ENCODE data around the gene ZFX. TPM values are rescaled to one million over a fixed set of nuclear protein-coding genes. Genes with fewer than 3 reads are reported as not detected.

Gene ZFX
- total RNA-seq, 1 experiment from 2014 or later = 43.3 TPM

DNA sequence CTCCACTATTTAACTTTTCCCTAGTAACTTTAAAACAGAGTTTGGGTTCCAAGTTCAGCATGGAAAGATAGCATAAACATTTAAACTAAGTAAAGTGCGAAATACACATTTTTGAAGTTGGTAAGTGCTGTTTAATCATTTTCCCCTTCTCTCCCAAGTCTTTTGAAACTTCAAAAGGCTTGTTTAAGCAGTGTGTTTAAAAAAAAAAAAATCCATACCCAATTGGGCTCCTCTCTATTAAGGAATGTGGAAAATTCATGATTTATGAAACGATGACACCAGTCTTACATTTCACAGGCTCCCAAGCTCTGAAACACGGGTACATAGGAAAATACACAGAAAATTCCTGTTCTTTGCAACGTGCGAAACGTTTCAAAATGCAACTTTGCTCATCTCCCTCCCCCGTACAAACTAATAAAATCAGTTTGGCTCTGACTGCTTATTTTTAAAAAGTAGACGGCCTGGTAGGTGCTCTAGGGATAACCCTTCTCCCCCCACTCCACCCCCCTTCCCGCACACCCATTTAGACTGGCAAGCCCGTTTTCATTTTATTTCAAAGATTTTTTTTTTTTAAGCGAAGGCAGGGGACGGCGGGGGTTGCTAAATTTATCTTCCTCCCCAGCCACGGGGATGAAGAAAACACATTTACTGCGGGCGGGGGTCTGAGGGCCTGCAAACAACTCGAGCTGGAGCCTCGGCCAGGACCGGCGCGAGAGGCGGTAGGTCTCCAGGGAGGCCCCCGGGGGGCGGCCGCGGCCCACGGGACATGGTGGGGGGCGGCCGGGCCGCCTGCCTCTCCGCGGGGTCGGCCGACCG, 786 bp upstream of the ZFX start:
- peaks cover 48% of the 10 kb centered on the region for H3K36me3 Mint-ChIP-seq (ENCODE audit: insufficient read depth, unreplicated experiment)
- intact Hi-C loops (cut with micrococcal nuclease; ENCODE audit: unreplicated experiment) = loop anchor here (1.0 kb wide), 1 partner anchor 66 kb away; no protein-coding TSS in a partner anchor
- CTCF ChIA-PET = no interaction called here
- TSS peak; percentile 81 for BruUV-seq (replicated peaks)
- H3K27me3 Mint-ChIP-seq (ENCODE audit: unreplicated experiment) = no peaks in the 10 kb centered on the region
- H3K4me3 Mint-ChIP-seq (ENCODE audit: low read depth, unreplicated experiment) = peak overlapping the region; percentile 56
- peaks cover 54% of the 10 kb centered on the region for H3K4me1 Mint-ChIP-seq (ENCODE audit: low read depth, unreplicated experiment)
- TF ChIP-seq, protein P1, sequence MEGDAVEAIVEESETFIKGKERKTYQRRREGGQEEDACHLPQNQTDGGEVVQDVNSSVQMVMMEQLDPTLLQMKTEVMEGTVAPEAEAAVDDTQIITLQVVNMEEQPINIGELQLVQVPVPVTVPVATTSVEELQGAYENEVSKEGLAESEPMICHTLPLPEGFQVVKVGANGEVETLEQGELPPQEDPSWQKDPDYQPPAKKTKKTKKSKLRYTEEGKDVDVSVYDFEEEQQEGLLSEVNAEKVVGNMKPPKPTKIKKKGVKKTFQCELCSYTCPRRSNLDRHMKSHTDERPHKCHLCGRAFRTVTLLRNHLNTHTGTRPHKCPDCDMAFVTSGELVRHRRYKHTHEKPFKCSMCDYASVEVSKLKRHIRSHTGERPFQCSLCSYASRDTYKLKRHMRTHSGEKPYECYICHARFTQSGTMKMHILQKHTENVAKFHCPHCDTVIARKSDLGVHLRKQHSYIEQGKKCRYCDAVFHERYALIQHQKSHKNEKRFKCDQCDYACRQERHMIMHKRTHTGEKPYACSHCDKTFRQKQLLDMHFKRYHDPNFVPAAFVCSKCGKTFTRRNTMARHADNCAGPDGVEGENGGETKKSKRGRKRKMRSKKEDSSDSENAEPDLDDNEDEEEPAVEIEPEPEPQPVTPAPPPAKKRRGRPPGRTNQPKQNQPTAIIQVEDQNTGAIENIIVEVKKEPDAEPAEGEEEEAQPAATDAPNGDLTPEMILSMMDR (IDR thresholded peaks at IDR 0.05; ENCODE audit: unreplicated experiment) = no peak
- peak overlapping the region; percentile 42 for H3K27ac Mint-ChIP-seq (ENCODE audit: unreplicated experiment)
- no peak for DNase-seq
- H3K9me3 Mint-ChIP-seq (ENCODE audit: low read depth, unreplicated experiment) = no peaks in the 10 kb centered on the region

DNA sequence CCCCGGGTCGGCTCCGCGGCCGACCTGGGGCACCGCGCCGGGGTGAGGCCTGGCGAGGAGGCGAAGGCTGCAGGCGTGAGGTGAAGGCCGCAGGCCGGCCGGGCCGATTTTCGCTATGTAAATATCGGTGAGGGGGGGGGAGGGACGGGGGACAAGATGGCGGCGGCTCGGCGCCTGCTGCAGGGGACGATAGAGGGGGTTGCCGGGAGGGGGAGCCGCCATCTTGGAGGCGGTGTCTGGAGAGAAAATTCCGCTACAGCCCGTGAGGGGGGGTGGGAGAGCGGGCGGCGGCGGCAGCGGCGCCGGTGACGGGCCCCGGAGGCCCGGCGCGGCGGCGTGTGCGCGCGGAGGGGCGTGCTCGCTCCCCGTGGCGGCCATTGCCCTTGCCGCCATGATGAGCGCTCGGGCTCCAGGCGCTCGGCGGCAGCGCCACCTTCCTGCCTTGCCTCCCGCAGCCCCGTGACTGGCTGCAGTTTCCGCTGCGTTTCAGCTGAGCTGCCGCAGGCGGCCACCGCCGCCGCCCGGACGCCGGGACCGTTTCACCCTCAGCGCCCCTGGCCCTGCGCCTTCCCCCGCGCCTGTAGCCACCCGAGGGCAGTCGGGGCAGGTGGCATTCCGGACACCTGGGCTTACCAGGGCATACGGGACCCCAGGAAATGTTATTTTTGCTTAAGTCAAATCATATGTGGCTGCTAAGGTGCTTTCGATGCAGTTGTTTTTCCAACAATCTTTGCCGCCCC, 692 bp downstream of the ZFX start:
- peak; percentile 90 for DNase-seq
- H3K4me3 Mint-ChIP-seq (ENCODE audit: low read depth, unreplicated experiment) = peak overlapping the region; percentile 92
- no peaks in the 10 kb centered on the region for H3K9me3 Mint-ChIP-seq (ENCODE audit: low read depth, unreplicated experiment)
- peaks cover 56% of the 10 kb centered on the region for H3K36me3 Mint-ChIP-seq (ENCODE audit: insufficient read depth, unreplicated experiment)
- intact Hi-C loops (cut with micrococcal nuclease; ENCODE audit: unreplicated experiment) = loop anchor here (5.0 kb wide), 1 partner anchor 37 kb away; no protein-coding TSS in a partner anchor
- no TSS peak for BruUV-seq (replicated peaks)
- peaks cover 50% of the 10 kb centered on the region for H3K4me1 Mint-ChIP-seq (ENCODE audit: low read depth, unreplicated experiment)
- TF ChIP-seq, protein P1 (IDR thresholded peaks at IDR 0.05; ENCODE audit: unreplicated experiment) = peak; percentile 49
- peak overlapping the region; percentile 97 for H3K27ac Mint-ChIP-seq (ENCODE audit: unreplicated experiment)
- no peaks in the 10 kb centered on the region for H3K27me3 Mint-ChIP-seq (ENCODE audit: unreplicated experiment)
- CTCF ChIA-PET = interaction anchor here (0.6 kb wide), 1 partner anchor 68 kb away, joined by 6 read pairs; no protein-coding TSS in a partner anchor

DNA sequence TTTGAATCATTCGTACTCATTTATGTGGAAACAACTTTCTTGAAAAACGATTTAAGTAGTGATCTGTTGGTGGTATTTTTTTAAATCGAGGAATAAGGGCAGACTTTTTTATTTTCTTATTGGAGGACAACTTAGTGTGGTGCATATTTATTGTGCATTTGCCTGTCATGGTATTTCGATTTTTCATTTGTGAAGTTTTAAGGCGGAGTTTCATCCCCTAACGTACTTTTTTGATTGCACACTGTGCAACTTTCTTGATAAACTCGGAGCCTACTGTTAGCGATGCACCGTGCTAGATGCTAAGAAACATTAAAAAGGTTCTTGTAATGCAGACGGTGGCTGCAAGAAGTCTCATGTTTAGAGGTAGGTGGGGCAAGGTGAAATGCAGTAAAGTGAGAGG, 1.4 kb downstream of the ZFX start:
- no peak for DNase-seq
- peaks cover 55% of the 10 kb centered on the region for H3K36me3 Mint-ChIP-seq (ENCODE audit: insufficient read depth, unreplicated experiment)
- H3K9me3 Mint-ChIP-seq (ENCODE audit: low read depth, unreplicated experiment) = no peaks in the 10 kb centered on the region
- CTCF ChIA-PET = no interaction called here
- TF ChIP-seq, protein P1 (IDR thresholded peaks at IDR 0.05; ENCODE audit: unreplicated experiment) = no peak
- H3K27ac Mint-ChIP-seq (ENCODE audit: unreplicated experiment) = peak overlapping the region; percentile 97
- peaks cover 44% of the 10 kb centered on the region for H3K4me1 Mint-ChIP-seq (ENCODE audit: low read depth, unreplicated experiment)
- TSS peak; percentile 26 for BruUV-seq (replicated peaks)
- no peaks in the 10 kb centered on the region for H3K27me3 Mint-ChIP-seq (ENCODE audit: unreplicated experiment)
- intact Hi-C loops (cut with micrococcal nuclease; ENCODE audit: unreplicated experiment) = loop anchor here (5.0 kb wide), 1 partner anchor 36 kb away; no protein-coding TSS in a partner anchor
- peak overlapping the region; percentile 92 for H3K4me3 Mint-ChIP-seq (ENCODE audit: low read depth, unreplicated experiment)

DNA sequence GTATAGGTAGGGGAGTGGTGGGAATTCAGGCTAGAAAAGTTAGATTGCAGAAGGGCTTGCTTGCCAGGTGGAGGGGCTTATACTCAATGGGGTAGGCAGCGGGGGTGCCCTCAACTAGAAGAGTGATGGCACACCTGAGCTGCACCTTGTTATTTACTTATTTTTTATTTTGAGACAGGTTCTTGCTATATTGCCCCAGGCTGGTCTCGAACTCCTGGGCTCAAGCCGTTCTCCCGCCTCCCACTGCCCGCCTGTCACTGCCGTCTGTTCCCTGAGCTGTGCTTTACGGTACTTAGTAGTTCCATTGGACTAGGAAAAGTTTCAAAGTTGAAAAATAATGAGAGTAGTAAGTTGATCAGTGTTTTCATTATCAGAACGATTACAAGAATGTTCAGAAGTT, 2.0 kb downstream of the ZFX start:
- TF ChIP-seq, protein P1 (IDR thresholded peaks at IDR 0.05; ENCODE audit: unreplicated experiment) = no peak
- peak overlapping the region; percentile 97 for H3K27ac Mint-ChIP-seq (ENCODE audit: unreplicated experiment)
- no TSS peak for BruUV-seq (replicated peaks)
- peaks cover 53% of the 10 kb centered on the region for H3K36me3 Mint-ChIP-seq (ENCODE audit: insufficient read depth, unreplicated experiment)
- peaks cover 37% of the 10 kb centered on the region for H3K4me1 Mint-ChIP-seq (ENCODE audit: low read depth, unreplicated experiment)
- peak overlapping the region; percentile 92 for H3K4me3 Mint-ChIP-seq (ENCODE audit: low read depth, unreplicated experiment)
- DNase-seq = no peak
- no peaks in the 10 kb centered on the region for H3K9me3 Mint-ChIP-seq (ENCODE audit: low read depth, unreplicated experiment)
- CTCF ChIA-PET = no interaction called here
- intact Hi-C loops (cut with micrococcal nuclease; ENCODE audit: unreplicated experiment) = loop anchor here (5.0 kb wide), 1 partner anchor 36 kb away; no protein-coding TSS in a partner anchor
- H3K27me3 Mint-ChIP-seq (ENCODE audit: unreplicated experiment) = no peaks in the 10 kb centered on the region

All from Calu3 (cell line).